Gastrocnemius medialis (tissue), 4 donors: ENCODE data around the gene HNF4A.

Experiments used
- POLR2A ChIP-seq, 2 donors: fragments of 450-650 bp; IDR thresholded peaks; one replicate each; pipeline ENCODE4 v1.6.1; 2017; ENCODE audit warnings: antibody characterized with exemption in 2 of 2, mild to moderate bottlenecking in 2 of 2, moderate library complexity in 2 of 2
- TF ChIP-seq, protein P1 (sequence below), 5 experiments: fragments of 450-650 bp in 3 of 5; fragments of 200-600 bp in 2 of 5; sonication (generic) in 2 of 5; IDR thresholded peaks in 4 of 5; conservative IDR thresholded peaks in 1 of 5; 1 replicate in 4 of 5; 2 replicates in 1 of 5; pipeline ENCODE4 v1.5.1; 2016 to 2019; ENCODE audit warnings: antibody characterized with exemption in 5 of 5, mild to moderate bottlenecking in 3 of 5, moderate library complexity in 3 of 5

DNA sequence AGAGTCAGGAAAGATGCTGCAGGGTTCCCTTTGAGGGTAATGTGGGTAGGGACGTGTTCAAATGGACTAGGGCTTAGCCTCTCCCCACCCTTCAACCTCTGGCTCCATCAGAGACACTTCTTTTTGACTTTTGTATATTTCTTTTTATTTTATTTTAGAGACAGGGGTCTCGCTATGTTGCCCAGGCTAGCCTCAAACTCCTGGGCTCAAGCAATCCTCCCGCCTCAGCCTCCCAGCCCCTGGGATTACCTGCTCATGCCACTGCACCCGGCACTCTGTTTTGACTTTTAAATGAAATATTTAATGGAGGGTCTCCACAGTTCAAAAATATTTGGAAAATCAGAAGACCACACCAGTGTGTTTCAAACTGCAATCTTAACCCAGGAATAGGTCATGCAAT lies 8.6 kb downstream of the HNF4A start:
- TF ChIP-seq, protein P1, sequence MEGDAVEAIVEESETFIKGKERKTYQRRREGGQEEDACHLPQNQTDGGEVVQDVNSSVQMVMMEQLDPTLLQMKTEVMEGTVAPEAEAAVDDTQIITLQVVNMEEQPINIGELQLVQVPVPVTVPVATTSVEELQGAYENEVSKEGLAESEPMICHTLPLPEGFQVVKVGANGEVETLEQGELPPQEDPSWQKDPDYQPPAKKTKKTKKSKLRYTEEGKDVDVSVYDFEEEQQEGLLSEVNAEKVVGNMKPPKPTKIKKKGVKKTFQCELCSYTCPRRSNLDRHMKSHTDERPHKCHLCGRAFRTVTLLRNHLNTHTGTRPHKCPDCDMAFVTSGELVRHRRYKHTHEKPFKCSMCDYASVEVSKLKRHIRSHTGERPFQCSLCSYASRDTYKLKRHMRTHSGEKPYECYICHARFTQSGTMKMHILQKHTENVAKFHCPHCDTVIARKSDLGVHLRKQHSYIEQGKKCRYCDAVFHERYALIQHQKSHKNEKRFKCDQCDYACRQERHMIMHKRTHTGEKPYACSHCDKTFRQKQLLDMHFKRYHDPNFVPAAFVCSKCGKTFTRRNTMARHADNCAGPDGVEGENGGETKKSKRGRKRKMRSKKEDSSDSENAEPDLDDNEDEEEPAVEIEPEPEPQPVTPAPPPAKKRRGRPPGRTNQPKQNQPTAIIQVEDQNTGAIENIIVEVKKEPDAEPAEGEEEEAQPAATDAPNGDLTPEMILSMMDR (IDR thresholded peaks at IDR 0.05 in 4 of 5, conservative IDR thresholded peaks at IDR 0.05 in 1 of 5), result no peak
- TF ChIP-seq POLR2A (IDR thresholded peaks at IDR 0.05), result no peak
